Hepatocyte (in vitro differentiated cells): ENCODE results near the gene SPAG6.

Experiments used
- CTCF ChIP-seq: fragments of 200-600 bp; sonication (generic); IDR thresholded peaks from 2 replicates; pipeline ENCODE4 v1.5.1; 2016; ENCODE audit warnings: antibody characterized with exemption, mild to moderate bottlenecking; ENCODE audit not compliant: poor library complexity
- EZH2 ChIP-seq: fragments of 200-600 bp; sonication (generic); IDR thresholded peaks from 2 replicates; pipeline ENCODE4 v1.6.1; 2016; ENCODE audit warnings: antibody characterized with exemption, mild to moderate bottlenecking, borderline replicate concordance
- EZH2phosphoT487 ChIP-seq: fragments of 200-600 bp; sonication (generic); IDR thresholded peaks from one replicate; pipeline ENCODE4 v1.6.1; 2018; ENCODE audit warnings: antibody characterized with exemption, mild to moderate bottlenecking, low read depth, moderate library complexity; ENCODE audit not compliant: unreplicated experiment, severe bottlenecking

- TF ChIP-seq CTCF (no peak), EZH2 (no peak), EZH2phosphoT487 (no peak)
Observed at GRCh38 chr10:22379059-22379458, 33.8 kb downstream of the SPAG6 start.
